ENCODE data around the gene TRERF1. TPM values are rescaled to one million over a fixed set of nuclear protein-coding genes. Genes with fewer than 3 reads are reported as not detected.

The TRERF1 gene
- total RNA-seq, 1 experiment from 2014 or later = 13.9 TPM

DNA sequence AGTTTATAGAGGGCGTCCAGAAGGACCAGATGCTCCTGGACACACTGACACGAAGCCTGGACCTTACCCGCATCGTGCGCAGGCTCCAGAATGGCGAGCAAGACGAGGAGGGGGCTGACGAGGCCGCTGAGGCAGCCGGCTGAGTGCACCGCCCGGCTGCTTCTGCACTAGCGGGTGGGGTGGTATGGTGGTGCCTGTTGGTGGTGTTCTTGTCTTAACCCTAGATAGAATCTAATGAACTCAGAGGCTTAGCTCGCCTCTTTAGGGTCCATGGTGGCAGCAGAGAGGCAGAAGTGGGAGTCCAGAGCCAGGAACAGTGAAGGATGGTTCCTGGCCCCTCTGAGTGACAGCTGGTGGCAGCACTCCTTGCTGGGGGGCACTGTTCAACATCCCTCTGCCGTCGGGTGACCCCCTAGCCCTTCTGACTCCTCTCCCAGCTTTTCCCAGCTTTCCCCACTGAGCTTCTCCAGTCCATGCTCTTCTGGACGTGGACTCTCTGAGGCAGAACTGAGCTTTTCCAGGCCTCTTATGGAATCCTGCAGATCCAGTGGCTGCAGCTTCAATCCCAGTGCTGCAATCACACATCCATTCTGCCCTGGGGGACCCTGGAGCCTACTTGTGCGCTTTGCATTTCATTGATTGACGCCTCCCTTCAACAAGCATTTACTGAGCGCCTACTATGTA lies 272.3 kb downstream of the TRERF1 start:
- Histone ChIP-seq H3K27ac (ENCODE audit: low read length) (no peak overlapping the region), H2AFZ (ENCODE audit: low read length) (no peak overlapping the region), H3K9me2 (replicated peaks; ENCODE audit: low read length) (no peaks in the 10 kb centered on the region), H3K36me3 (ENCODE audit: low read depth, low read length) (no peaks in the 10 kb centered on the region), H3K4me1 (ENCODE audit: insufficient read depth, low read length) (peaks cover 8% of the 10 kb centered on the region), H3K4me2 (ENCODE audit: low read length) (no peak overlapping the region), H3K9me3 (ENCODE audit: low read length) (no peaks in the 10 kb centered on the region), H4K20me1 (ENCODE audit: low read length) (no peaks in the 10 kb centered on the region), H3K4me3 (ENCODE audit: low read length) (no peak overlapping the region), H3K27me3 (ENCODE audit: low read length) (no peaks in the 10 kb centered on the region), H3K9ac (ENCODE audit: low read length) (no peak overlapping the region), H3K79me2 (ENCODE audit: low read length) (no peaks in the 10 kb centered on the region), H3F3A (ENCODE audit: low read length, unreplicated experiment) (no peaks in the 10 kb centered on the region)
- ChIA-PET CTCF (no interaction called here), POLR2A (ENCODE audit: unreplicated experiment) (no interaction called here)
- DNase-seq = no peak
- BruUV-seq (replicated peaks) = no TSS peak
- peak; percentile 13; the same call in 1 of the 2 replicates for ATAC-seq
- intact Hi-C loops (cut with micrococcal nuclease) = no loop called here
- TF ChIP-seq EZH2 (IDR thresholded peaks at IDR 0.05; ENCODE audit: low read length, unreplicated experiment) (no peak), EZH2phosphoT487 (IDR thresholded peaks at IDR 0.05; ENCODE audit: borderline replicate concordance, low read length) (no peak)
- TF ChIP-seq, protein P1, sequence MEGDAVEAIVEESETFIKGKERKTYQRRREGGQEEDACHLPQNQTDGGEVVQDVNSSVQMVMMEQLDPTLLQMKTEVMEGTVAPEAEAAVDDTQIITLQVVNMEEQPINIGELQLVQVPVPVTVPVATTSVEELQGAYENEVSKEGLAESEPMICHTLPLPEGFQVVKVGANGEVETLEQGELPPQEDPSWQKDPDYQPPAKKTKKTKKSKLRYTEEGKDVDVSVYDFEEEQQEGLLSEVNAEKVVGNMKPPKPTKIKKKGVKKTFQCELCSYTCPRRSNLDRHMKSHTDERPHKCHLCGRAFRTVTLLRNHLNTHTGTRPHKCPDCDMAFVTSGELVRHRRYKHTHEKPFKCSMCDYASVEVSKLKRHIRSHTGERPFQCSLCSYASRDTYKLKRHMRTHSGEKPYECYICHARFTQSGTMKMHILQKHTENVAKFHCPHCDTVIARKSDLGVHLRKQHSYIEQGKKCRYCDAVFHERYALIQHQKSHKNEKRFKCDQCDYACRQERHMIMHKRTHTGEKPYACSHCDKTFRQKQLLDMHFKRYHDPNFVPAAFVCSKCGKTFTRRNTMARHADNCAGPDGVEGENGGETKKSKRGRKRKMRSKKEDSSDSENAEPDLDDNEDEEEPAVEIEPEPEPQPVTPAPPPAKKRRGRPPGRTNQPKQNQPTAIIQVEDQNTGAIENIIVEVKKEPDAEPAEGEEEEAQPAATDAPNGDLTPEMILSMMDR (conservative IDR thresholded peaks at IDR 0.05; ENCODE audit: low read depth, low read length) = no peak

DNA sequence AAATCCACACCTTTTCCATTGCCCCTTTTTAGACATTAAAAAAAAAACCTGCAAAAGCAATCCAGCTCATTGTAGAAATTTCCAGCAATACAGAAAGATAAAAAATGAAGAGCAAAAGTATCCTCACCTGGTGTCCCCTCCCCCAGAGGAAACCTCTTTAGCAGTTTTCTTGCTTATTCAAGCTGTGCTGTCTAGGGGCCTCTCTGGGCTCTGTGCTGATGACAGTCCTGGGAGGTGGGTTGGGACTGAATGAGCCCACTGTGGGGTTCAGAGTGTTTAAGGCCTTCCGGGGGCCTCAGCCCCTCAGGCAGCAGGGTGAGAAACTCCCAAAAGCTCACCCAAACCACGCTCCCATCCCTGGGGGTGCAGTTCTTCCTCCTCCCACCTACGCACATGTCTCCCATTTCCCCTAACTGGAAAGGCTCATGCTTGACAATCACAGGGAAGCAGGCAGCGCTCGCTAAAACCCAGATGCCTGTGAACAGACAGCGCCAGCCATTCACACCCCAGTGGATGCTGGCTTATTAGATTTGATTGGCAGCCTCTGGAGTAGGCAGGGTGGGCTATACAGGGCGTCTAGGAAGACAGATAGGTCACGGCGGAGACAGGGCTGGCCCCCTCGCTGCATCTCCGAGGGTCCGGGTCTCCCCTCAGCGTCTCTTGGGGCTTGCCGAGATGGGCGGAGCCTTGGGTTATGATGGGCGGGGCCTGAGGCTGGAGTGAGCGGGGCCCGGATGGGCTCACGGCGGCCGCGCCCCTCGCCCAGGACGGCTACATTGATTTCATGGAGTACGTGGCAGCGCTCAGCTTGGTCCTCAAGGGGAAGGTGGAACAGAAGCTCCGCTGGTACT lies 274.0 kb downstream of the TRERF1 start:
- Histone ChIP-seq H4K20me1 (ENCODE audit: low read length) (no peaks in the 10 kb centered on the region), H3K4me3 (ENCODE audit: low read length) (no peak overlapping the region), H3F3A (ENCODE audit: low read length, unreplicated experiment) (no peaks in the 10 kb centered on the region), H3K9ac (ENCODE audit: low read length) (no peak overlapping the region), H3K4me1 (ENCODE audit: insufficient read depth, low read length) (peaks cover 8% of the 10 kb centered on the region), H3K27me3 (ENCODE audit: low read length) (no peaks in the 10 kb centered on the region), H3K27ac (ENCODE audit: low read length) (no peak overlapping the region), H3K9me3 (ENCODE audit: low read length) (no peaks in the 10 kb centered on the region), H3K36me3 (ENCODE audit: low read depth, low read length) (no peaks in the 10 kb centered on the region), H2AFZ (ENCODE audit: low read length) (no peak overlapping the region), H3K9me2 (replicated peaks; ENCODE audit: low read length) (no peaks in the 10 kb centered on the region), H3K4me2 (ENCODE audit: low read length) (no peak overlapping the region), H3K79me2 (ENCODE audit: low read length) (no peaks in the 10 kb centered on the region)
- TF ChIP-seq EZH2 (IDR thresholded peaks at IDR 0.05; ENCODE audit: low read length, unreplicated experiment) = no peak
- TF ChIP-seq, protein P1 (conservative IDR thresholded peaks at IDR 0.05; ENCODE audit: low read depth, low read length) = no peak
- no peak for TF ChIP-seq EZH2phosphoT487 (IDR thresholded peaks at IDR 0.05; ENCODE audit: borderline replicate concordance, low read length)
- CTCF ChIA-PET = no interaction called here
- DNase-seq (no peak), ATAC-seq (no peak)
- POLR2A ChIA-PET (ENCODE audit: unreplicated experiment) = no interaction called here
- intact Hi-C loops (cut with micrococcal nuclease) = no loop called here
- no TSS peak for BruUV-seq (replicated peaks)

DNA sequence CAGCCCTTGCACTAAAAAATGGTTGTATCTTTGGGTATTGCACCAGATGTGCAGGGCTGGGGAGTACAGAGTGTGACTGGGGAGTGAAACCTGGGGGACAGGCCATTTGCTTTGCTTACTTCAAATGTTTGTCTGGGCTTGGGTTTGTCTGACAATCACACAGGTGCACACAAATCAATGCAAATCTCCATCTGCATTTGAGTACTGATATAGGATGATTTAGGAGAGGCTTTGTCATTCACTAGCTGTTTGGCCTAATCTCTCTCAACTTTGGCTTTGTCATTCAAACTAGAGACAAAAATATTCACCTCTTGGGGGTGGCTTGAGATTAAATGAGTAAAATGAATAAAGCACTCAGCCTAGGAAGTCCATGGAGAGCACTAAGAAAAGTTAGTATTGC lies 274.7 kb downstream of the TRERF1 start:
- Histone ChIP-seq H3K4me1 (ENCODE audit: insufficient read depth, low read length) (peaks cover 8% of the 10 kb centered on the region), H3K4me2 (ENCODE audit: low read length) (no peak overlapping the region), H3K27me3 (ENCODE audit: low read length) (no peaks in the 10 kb centered on the region), H3K4me3 (ENCODE audit: low read length) (no peak overlapping the region), H3F3A (ENCODE audit: low read length, unreplicated experiment) (no peaks in the 10 kb centered on the region), H3K27ac (ENCODE audit: low read length) (no peak overlapping the region), H3K79me2 (ENCODE audit: low read length) (no peaks in the 10 kb centered on the region), H3K9me3 (ENCODE audit: low read length) (no peaks in the 10 kb centered on the region), H3K9me2 (replicated peaks; ENCODE audit: low read length) (no peaks in the 10 kb centered on the region), H3K9ac (ENCODE audit: low read length) (no peak overlapping the region), H3K36me3 (ENCODE audit: low read depth, low read length) (no peaks in the 10 kb centered on the region), H4K20me1 (ENCODE audit: low read length) (no peaks in the 10 kb centered on the region), H2AFZ (ENCODE audit: low read length) (no peak overlapping the region)
- ChIA-PET POLR2A (ENCODE audit: unreplicated experiment) (no interaction called here), CTCF (no interaction called here)
- DNase-seq (no peak), ATAC-seq (no peak)
- no peak for TF ChIP-seq EZH2 (IDR thresholded peaks at IDR 0.05; ENCODE audit: low read length, unreplicated experiment)
- no TSS peak for BruUV-seq (replicated peaks)
- intact Hi-C loops (cut with micrococcal nuclease) = no loop called here
